A673 (cell line): Measurements from ENCODE around the gene RPL13A.

Experiments used
- EZH2 ChIP-seq: fragments of 200-600 bp; sonication (generic); IDR thresholded peaks from 2 replicates; pipeline ENCODE4 v1.6.1; 2017; ENCODE audit warnings: borderline replicate concordance, low read depth, mild to moderate bottlenecking, mixed read lengths, antibody characterized with exemption, low read length; ENCODE audit not compliant: poor library complexity, severe bottlenecking
- TF ChIP-seq, protein P1 (sequence below): fragments of 300-800, 200-600 bp; sonication (generic); conservative IDR thresholded peaks from 2 replicates; pipeline ENCODE4 v1.5.1; 2017; ENCODE audit warnings: low read depth, mild to moderate bottlenecking, antibody characterized with exemption, low read length, moderate library complexity, mixed read lengths

DNA sequence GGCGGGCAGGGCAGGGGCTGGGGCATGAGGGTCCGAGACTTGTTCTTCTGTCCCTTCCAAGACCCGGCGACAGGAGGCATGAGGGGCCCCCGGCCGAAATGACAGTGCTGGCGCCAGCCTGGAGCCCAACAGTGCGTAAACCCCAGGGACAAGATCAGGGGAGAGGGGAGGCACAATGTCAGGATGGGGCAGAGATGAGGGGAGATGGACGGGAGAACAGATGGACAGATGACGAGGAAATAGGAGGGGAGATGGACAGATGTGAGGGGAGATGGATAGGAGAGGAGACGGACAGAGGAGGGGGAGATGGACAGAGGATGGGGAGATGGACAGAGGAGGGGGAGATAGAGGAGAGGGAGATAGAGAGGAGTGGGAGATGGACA, 12.9 kb upstream of the RPL13A start:
- TF ChIP-seq, protein P1, sequence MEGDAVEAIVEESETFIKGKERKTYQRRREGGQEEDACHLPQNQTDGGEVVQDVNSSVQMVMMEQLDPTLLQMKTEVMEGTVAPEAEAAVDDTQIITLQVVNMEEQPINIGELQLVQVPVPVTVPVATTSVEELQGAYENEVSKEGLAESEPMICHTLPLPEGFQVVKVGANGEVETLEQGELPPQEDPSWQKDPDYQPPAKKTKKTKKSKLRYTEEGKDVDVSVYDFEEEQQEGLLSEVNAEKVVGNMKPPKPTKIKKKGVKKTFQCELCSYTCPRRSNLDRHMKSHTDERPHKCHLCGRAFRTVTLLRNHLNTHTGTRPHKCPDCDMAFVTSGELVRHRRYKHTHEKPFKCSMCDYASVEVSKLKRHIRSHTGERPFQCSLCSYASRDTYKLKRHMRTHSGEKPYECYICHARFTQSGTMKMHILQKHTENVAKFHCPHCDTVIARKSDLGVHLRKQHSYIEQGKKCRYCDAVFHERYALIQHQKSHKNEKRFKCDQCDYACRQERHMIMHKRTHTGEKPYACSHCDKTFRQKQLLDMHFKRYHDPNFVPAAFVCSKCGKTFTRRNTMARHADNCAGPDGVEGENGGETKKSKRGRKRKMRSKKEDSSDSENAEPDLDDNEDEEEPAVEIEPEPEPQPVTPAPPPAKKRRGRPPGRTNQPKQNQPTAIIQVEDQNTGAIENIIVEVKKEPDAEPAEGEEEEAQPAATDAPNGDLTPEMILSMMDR = no peak
- TF ChIP-seq EZH2 = no peak
